Mucosa of gallbladder (tissue), 1 donor: ENCODE measurements around the gene HIVEP3. TPM values are rescaled to one million over a fixed set of nuclear protein-coding genes. Genes with fewer than 3 reads are reported as not detected.
"Not testable (repeated sequence)": the region's sequence is repeated elsewhere in the genome, so short reads cannot be mapped to it uniquely, and the experiment has no call there.

Experiments used
- DNase-seq: peaks from one replicate; pipeline ENCODE4 v3.0.0-alpha.2; 2020; ENCODE audit warnings: low spot score
- total RNA-seq: library from RNA; stranded (reverse); gene quantifications from one replicate; pipeline ENCODE4 v1.2.1, GENCODE V29; 2021
- donor health status: DM: no; HTN: no; CAD: no.

The HIVEP3 gene
- total RNA-seq, 1 donor from 2014 or later = 8.7 TPM

DNA sequence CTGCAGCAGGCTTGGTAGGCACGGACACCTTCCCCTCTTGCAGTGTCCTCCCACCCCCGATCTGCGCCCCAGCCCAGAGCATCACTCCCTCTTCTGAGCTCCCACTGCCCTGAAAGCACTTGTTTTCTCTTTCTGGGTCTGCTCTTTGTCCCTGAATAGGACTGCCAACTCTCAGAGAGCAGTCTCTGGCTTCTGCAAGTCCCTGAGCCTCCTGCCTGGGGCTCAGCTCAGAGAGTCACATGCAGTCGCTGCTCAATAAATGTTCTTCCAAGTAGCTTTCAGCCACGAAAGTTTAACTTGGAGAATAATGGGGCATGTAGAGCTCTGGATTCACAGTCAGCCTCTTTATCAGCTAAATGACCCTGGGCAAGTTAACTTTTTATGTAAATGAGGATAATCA, 205.6 kb downstream of the HIVEP3 start:
- DNase-seq = no peak

GRCh38 chr1:41712695-41713094, 206.0 kb downstream of the HIVEP3 start:
- DNase-seq = no peak

GRCh38 chr1:41712081-41712480, 206.6 kb downstream of the HIVEP3 start:
- no peak for DNase-seq

- no peak for DNase-seq
These were observed 207.1 kb downstream of the HIVEP3 start for GRCh38 chr1:41711581-41711980.

DNA sequence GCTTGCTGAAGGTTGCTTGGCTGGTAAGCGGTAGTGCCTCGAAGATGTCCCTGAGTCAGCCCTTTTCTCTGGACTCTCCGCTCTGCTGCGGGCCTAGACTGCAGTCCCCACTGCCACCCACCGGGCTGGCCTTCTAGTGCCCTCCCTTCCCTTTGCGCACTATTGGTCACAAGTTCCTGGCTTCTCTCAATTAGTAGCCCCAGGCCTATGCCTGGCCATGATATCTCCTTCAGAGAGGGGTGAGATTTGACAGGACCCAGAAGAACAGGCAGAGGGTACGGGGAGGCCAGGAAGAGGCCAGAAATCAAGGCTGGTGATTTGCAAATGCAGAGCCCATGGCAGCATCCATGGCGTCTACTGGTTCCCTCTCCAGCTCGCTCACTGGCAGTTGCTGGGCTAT, 207.7 kb downstream of the HIVEP3 start:
- no peak for DNase-seq

- no peak for DNase-seq
These were observed 208.8 kb downstream of the HIVEP3 start for GRCh38 chr1:41709873-41710272.

- no peak for DNase-seq
These were observed 209.4 kb downstream of the HIVEP3 start for GRCh38 chr1:41709331-41709730.

DNA sequence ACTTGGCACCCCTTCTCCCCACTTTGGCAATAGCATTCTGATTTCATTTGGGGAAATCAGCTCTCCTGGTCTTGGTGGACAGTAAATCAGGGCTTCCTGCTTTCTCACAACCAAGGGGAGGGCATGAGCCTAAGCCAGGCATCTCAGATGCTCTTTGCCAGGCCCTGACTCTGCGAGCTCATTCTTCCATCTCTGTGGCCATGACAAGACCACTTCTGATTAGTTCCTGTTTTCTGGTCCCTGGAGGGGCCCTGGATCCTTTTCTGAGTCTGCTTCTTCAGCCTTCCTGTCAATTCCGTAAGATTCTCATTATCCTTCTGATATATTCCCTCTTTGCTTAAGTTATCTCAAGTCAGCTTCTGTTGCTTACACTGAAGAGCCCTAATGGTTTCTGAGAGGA, 210.4 kb downstream of the HIVEP3 start:
- no peak for DNase-seq

GRCh38 chr1:41707793-41708192, 210.9 kb downstream of the HIVEP3 start:
- no peak for DNase-seq

- no peak for DNase-seq
These were observed 212.9 kb downstream of the HIVEP3 start for GRCh38 chr1:41705798-41706197.

GRCh38 chr1:41704196-41704595, 214.5 kb downstream of the HIVEP3 start:
- no peak for DNase-seq

GRCh38 chr1:41702771-41703170, 216.0 kb downstream of the HIVEP3 start:
- DNase-seq = no peak

DNA sequence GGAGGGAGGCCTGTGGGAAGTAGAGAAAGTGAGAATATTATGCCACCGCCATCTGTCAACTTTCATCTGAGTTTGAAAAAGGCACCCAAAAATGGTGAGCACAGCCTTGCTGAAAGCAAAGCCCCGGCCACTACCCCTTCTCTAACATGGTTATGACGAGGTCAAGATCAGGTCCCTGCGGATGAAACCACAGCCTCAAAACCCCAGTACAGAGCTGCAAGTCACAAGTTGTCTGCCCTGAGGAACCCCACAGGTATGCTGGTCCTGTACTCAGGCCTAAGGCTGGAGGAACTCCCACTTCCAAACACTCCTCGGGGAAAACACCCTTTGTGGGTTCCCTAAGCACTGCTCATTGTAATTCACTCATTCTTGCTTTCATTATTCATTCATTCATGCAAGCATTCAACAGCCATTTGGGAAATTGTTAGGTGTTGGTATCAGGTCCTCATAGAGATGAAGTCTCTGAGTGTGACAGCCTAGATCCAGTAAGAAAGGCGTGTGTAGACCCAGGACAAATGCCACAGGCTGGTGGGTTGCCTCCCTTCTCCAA, 217.7 kb downstream of the HIVEP3 start:
- no peak for DNase-seq

DNA sequence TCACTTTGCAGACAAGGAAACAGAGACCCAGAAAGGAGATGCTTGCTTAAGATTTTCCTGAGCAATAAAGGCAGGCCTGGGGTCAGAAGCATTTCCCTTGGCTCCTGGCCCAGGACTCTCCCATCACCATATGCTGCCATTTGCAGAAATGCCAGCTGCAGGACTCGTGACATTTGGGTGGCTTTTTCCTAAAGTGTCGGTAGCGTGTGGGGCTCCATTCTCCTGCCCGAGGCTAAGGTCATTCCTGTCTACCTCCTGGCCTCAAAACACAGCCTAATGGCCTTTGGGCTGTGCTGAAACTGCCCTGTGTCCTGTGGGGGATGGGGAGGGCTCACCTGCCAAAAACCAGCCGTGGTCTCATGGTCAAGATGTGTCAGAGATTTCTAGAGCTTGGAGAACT, 218.1 kb downstream of the HIVEP3 start:
- DNase-seq = no peak

- no peak for DNase-seq
These were observed 218.9 kb downstream of the HIVEP3 start for GRCh38 chr1:41699861-41700248.

DNA sequence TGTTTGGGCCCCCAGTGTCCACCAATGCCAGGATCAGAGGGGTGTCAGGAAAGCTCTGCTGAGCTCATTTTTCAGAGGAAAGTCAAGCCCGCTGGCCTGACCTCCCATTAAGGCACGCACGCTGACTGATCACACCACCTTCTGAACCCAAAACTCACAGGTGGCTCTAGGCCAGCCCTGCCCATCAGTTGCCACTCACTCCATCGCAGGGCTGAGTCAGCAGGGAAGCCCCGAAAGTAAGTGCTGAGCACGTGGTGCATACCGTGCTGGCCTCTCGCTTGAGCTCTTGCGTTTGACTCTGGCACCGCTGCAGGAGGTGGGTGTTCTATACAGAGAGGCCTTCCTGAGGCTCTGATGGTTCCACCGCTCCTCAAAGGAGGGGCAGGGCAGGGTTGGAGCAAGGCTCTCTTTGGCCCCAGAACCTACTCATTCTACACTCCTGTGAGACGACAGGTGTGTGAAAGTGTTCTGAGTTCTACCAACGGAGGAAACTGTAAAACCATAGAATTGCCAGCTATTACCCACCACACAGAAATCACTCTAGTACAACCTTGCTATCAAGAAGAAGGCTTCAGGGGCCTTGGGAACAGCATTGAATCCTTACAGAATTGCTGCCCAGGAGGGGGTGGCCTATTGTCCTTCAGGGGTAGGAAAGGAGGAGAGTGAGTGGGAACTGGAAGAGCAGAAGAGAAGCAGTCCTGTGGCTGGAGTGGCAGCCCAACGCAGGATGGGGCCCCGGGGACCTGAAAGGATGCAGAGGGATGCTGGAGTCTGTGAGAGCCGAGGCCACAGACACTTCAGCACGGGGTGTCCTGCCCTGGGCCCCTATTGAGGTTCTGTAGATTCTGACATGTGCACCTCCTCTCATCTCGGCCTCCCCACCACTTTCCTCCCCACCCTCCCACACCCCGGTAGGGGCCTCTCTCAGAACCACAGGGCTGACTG, 219.5 kb downstream of the HIVEP3 start:
- no peak for DNase-seq

DNA sequence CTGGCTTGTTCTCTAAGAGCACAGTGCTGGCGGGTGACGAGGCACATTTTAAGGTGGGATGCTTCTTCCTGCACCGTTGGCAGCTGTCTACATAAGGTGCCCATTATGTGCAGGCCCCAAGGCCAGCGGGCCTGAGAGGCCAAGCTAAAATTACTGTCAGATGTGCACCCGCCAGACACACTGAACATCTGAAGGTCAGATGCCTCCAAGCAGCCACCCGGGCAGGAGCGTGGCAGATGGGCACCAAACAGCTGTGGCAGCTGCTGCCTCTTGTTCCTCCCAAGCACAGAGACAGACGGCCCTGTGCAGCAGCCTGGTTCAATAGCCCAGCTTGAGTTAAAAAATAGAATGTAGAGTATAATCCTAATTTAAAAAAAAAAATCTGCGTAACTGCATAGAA, 222.3 kb downstream of the HIVEP3 start:
- DNase-seq = no peak

DNA sequence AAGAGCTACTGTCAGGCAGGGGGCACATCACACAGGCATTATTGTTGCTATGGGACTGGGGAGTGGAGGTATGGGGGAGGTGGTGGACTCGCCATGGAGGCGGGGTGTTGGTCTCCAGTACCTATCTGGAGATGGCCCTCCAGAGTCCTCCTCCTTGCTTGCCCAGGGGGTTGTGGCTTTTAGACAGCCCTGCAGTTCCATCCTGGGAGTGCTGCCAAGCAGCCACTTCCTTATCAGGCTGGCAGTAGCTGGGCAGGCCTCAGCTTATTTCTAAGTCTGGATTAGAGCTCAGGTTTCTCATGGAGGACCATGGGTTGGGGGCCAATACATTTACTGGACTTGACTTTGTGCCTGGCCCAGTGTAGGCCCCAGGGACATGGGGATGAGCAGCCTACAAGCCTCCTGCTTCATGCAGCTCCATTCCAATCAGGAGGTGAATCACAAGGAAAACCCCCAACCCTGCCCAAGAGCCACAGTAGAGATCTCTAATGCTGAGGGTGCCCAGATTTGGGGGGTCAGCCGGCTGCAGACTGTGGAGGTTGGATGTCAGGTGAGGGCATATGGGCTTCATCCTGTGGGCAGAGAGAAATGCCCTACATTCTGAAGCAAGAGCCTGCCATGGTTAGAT, 223.5 kb downstream of the HIVEP3 start:
- peak; percentile 57 for DNase-seq

- DNase-seq = not testable (repeated sequence)
These were observed 226.8 kb downstream of the HIVEP3 start for GRCh38 chr1:41691966-41692365.

GRCh38 chr1:41691424-41691823, 227.3 kb downstream of the HIVEP3 start:
- DNase-seq = no peak

GRCh38 chr1:41690331-41690730, 228.4 kb downstream of the HIVEP3 start:
- no peak for DNase-seq

DNA sequence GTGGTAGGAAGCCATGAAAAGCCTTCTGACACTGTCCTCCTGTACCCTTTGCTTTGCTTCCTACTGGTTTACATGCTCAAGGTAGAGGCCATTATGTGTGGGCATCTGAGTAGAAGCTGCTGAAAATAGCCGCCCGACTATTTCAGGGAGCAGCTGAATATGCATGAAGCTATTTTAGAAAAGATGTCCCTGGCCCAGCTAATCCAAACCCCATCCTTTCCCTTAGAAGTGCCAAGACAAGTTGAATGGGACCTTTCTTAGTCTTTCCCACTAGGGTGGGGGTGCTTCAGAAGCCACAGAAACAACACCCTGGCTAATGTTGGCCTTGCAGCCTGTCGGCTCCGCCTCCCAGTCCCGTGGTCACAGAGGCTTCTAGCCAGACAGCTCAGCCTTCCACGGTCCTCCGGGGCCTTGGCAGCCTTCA, 229.2 kb downstream of the HIVEP3 start:
- no peak for DNase-seq

- DNase-seq = no peak
These were observed 229.6 kb downstream of the HIVEP3 start for GRCh38 chr1:41689139-41689538.
